ENCODE results near the gene C4orf50. TPM values are rescaled to one million over a fixed set of nuclear protein-coding genes. Genes with fewer than 3 reads are reported as not detected.

The C4orf50 gene
- total and polyA plus RNA-seq, 2 of the 8 experiments (the other 6 are each of a cell fraction or from before 2014, with no cell fraction given) = 0.08 to 0.22 TPM

- TF ChIP-seq CHD7 (IDR thresholded peaks at IDR 0.05; ENCODE audit: insufficient replicate concordance, low read length) (no peak), EZH2 (IDR thresholded peaks at IDR 0.05; ENCODE audit: low read depth, low read length, severe bottlenecking) (no peak)
Measured at GRCh38 chr4:5954056-5954760, 64.0 kb downstream of the C4orf50 start (continued).

Data from H1 (cell line).